GM12801 (cell line): ENCODE measurements around the gene EXD3.

Experiments used
- TF ChIP-seq, protein P1 (sequence below): IDR thresholded peaks from one replicate; pipeline ENCODE4 v1.5.1; 2011; ENCODE audit warnings: control low read depth; ENCODE audit not compliant: insufficient read length; ENCODE audit errors: extremely low read depth

The EXD3 gene

DNA sequence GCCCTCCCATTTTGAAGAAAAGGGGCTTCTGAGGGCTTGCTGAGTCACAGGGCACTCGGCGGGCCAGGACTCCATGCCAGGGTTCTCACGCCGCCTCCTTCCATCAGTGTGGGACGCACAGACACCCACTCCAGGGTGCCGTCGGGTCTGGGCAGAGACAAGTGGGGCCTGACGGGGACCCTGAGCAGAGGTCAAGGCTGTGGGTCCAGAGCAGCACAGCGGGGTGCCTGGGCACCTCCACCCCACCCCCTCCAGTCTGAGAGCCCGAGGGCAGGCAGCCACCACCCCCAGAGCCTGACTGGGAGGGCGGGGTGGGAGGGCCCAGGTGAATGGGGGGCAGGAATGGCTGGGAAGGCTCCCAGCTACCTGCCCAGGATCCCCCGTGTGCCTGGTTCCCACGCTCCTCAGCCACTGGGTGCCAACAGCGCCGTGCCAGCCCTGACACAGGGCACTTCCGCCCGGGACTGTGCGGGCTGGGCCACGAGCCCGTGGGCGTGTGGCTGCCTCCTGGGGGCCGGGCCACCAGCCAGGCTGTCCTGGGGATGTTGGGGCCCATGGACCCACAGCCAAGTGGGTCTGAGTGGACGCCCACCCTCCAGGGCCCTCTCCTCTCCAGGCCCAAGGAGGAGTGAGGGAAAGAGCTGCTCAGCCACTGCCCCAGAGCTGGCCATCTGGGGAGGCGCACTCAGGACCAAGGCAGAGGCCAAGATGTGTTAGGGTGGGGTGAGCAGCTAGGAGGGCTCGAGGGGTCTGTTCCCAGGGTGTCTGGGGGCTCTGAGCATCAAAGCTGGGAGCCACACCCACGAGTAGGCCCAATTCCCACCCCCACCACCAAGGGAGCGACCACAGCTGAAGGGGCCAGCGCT is 110.7 kb downstream of the EXD3 start:
- TF ChIP-seq, protein P1, sequence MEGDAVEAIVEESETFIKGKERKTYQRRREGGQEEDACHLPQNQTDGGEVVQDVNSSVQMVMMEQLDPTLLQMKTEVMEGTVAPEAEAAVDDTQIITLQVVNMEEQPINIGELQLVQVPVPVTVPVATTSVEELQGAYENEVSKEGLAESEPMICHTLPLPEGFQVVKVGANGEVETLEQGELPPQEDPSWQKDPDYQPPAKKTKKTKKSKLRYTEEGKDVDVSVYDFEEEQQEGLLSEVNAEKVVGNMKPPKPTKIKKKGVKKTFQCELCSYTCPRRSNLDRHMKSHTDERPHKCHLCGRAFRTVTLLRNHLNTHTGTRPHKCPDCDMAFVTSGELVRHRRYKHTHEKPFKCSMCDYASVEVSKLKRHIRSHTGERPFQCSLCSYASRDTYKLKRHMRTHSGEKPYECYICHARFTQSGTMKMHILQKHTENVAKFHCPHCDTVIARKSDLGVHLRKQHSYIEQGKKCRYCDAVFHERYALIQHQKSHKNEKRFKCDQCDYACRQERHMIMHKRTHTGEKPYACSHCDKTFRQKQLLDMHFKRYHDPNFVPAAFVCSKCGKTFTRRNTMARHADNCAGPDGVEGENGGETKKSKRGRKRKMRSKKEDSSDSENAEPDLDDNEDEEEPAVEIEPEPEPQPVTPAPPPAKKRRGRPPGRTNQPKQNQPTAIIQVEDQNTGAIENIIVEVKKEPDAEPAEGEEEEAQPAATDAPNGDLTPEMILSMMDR = no peak

DNA sequence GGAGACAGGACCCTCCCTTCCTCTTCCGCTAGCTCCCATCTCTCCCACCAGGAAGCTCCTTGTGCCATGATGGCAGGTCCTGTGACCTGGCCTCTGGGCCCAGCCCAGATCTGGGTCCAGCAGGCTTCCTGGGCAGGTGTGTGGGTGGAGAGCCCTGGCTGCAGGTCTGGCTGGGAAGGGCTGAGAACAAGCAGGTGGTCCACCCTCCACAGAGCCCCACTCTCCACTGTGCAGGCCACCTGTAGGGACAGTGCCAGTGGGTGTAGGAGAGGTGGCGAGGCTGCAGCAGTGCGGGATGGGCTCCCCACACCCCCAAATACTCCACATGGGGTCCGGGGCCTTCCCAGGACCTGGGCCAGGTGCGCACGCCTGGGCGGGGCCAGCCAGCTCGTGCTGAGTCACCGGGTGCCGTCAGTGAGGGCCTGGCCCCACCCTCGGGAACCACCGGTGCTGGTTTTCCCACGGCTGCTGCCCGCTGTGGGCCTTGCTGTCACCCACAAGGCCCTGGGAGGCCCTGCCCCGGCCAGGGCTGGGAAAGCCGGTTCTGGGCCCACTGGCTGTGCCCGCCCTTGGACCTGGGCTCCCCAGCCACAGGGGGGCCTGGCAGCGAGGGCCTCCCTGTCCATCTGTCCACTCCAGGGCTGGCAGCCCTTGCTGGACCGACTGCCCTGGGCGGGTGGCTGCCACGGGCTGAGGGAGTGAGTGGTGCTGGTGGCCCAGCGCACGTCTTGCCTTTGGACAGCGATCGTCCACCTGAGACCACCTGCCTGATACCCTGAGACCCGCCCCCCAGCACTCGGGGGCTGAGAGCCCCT is 111.6 kb downstream of the EXD3 start:
- TF ChIP-seq, protein P1 = no peak

- TF ChIP-seq, protein P1 = no peak
Observed at GRCh38 chr9:137310189-137311052, 112.5 kb downstream of the EXD3 start.

GRCh38 chr9:137309368-137310188 is 113.4 kb downstream of the EXD3 start:
- TF ChIP-seq, protein P1 = no peak

DNA sequence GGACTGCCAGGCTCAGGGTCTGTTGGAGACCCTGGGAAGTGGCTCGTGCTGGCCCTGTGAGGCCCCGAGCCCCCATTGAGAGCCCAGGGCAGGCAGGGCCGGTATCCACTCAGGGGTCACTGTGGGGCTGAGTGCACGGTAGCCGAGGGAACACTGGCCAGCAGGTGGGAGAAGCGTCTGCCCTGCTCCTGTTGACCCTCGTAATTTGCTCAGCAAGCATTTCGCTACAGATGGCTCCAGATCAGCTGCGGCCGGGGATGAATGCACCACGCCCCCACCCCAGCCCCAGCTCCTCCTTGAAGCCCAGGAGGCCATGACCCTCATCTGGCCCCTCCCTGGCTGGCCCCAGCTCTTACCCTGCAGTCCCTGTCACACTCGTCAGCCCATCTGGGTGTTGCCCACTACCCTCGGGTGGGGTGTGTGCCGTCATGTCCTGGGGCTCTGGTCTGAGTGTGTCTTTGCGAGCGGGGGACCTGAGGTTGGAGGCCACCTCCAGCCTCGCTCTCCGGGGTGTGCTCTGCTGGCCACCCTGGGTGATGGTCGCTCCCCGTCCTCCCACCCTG is 114.8 kb downstream of the EXD3 start:
- TF ChIP-seq, protein P1 = no peak

- TF ChIP-seq, protein P1 = no peak
Observed at GRCh38 chr9:137307255-137308056, 115.5 kb downstream of the EXD3 start.
